ENCODE measurements around the gene ALPL. TPM values are rescaled to one million over a fixed set of nuclear protein-coding genes. Genes with fewer than 3 reads are reported as not detected.

The ALPL gene
- total RNA-seq, 1 donor from 2014 or later, result not detected

- DNase-seq (ENCODE audit: low read depth in 2 of 2), result no peak
Measured at GRCh38 chr1:21598417-21598816, 89.2 kb downstream of the ALPL start.

DNA sequence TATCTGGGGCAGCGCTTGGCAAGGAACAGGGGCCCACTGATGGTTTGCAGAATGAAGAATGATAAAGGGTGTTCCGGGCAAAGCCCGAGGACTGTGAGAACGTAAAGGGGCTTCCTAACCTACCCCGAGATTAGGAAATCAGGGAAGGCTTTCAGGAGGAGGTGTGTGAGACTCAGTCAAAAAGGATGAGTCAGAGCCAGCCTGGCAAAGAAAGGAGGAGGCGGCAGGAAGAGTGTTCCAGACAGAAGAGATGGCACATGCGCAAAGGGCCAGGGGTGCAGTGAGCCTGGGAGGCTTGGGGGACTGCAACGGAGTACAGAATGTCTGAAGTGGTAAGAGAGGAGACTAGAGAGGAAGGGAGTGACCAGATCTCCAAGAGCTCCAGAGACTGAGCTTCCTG, 89.7 kb downstream of the ALPL start:
- DNase-seq (ENCODE audit: low read depth in 2 of 2), result no peak

- DNase-seq (ENCODE audit: low read depth in 2 of 2), result no peak
Measured at GRCh38 chr1:21599402-21599801, 90.2 kb downstream of the ALPL start.

- DNase-seq (ENCODE audit: low read depth in 2 of 2), result no peak
Measured at GRCh38 chr1:21601278-21602048, 92.2 kb downstream of the ALPL start.

GRCh38 chr1:21603177-21604138, 94.2 kb downstream of the ALPL start:
- no peak for DNase-seq (ENCODE audit: low read depth in 2 of 2)

GRCh38 chr1:21604208-21604957, 95.2 kb downstream of the ALPL start:
- peak; percentile 12 to 57 for DNase-seq (ENCODE audit: low read depth in 2 of 2)

- no peak for DNase-seq (ENCODE audit: low read depth in 2 of 2)
Measured at GRCh38 chr1:21605012-21605715, 95.9 kb downstream of the ALPL start.

GRCh38 chr1:21605964-21606705, 96.9 kb downstream of the ALPL start:
- DNase-seq (ENCODE audit: low read depth in 2 of 2), result no peak

GRCh38 chr1:21607549-21608529, 98.6 kb downstream of the ALPL start:
- DNase-seq (ENCODE audit: low read depth in 2 of 2), result peak; percentile 85 to 88

DNA sequence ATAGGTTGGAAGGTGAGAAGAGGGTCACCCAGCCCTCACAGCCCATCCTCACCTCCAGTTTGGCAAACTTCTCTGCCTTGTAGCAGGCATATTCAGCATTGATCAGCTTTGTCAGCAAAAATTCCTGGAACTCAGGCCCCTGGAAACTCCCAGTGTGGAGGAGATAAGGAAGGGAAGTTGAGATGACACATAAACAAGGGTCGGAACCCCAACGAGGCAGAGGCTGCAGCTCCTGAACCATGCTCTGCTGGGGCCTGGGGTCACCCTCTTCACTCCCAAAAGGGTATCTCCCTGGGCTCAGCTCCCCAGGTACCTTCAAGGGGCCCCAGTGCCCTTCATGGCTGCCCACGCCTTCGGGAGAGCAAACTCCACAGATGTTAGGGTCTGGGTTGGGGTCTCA, 99.6 kb downstream of the ALPL start:
- DNase-seq (ENCODE audit: low read depth in 2 of 2), result no peak

DNA sequence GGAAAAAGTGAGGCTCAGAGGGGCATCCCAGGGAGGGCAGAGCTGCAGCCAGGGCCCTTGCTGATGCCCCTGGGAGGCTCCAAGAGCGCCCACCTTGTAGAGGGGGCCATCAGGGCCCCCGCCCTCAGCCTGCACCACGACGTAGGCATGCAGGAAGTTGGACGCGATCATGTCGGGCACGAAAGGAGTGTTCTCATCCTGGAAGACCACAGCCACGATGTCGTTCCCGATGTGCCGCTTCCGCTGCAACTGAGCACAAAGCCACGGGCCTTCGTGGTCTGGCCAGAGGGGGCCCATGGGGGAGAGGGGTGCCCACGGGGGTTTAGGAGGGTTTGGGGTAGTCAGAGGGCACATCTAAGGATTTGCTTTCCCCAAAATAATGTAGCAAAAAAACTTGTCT, 100.8 kb downstream of the ALPL start:
- no peak for DNase-seq (ENCODE audit: low read depth in 2 of 2)

DNA sequence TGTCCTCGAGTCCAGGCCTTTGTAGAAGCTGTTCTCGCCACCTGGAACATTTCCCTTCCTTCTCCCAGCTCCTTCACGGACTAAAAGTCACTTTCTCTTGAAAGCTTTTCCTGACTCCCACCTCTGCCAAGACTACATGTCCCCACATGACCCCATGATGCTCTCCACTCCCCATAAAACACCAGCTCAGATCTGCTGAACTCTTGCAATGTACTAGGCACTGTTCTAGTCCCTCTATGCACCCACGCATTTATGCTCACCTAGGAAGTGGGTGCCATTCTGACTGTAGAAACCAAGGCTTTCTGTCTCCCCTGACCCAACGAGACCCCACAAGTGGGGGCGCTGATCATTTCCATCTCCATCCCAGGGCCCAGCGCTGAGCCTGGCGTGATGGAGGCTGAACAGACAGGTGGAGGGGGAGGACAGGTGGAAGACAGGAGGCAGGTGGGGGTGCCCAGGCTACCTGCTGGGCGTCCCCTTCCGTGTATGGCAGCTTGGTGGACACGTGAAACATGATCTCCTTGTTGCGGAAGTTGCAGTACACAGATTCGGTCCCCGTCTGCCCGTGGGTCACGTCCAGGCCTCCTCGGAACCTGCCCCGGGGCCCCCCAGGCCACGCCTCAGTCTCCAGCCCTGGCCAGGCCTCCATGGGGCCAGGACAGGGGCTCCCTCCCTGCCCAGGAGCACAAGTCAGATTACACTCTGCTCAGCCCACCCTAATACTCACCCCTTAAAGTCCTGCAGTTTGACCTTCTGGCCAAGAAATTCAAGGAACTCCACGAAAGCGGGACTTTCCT, 102.0 kb downstream of the ALPL start:
- no peak for DNase-seq (ENCODE audit: low read depth in 2 of 2)

DNA sequence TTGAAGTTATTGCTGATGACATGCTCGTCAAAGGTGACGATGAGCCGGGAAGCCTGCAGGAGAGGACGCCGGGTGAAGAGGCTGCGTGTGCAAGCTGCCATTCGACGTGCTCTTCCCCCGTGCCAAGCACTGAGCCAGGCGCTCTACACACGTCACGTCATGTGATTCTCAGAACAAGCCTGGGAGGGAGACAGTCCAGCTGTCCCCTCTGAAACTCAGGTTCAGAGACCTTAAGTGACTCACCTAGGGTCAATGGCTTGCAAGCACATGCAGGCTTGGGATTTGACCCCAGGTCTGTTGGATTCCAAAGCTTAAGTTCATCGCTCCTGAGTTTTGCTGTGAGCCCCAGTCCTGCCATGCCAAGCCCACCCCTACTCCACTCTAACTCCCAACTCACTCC, 102.8 kb downstream of the ALPL start:
- DNase-seq (ENCODE audit: low read depth in 2 of 2), result no peak

- DNase-seq (ENCODE audit: low read depth in 2 of 2), result no peak
Measured at GRCh38 chr1:21613072-21613867, 104.0 kb downstream of the ALPL start.

DNA sequence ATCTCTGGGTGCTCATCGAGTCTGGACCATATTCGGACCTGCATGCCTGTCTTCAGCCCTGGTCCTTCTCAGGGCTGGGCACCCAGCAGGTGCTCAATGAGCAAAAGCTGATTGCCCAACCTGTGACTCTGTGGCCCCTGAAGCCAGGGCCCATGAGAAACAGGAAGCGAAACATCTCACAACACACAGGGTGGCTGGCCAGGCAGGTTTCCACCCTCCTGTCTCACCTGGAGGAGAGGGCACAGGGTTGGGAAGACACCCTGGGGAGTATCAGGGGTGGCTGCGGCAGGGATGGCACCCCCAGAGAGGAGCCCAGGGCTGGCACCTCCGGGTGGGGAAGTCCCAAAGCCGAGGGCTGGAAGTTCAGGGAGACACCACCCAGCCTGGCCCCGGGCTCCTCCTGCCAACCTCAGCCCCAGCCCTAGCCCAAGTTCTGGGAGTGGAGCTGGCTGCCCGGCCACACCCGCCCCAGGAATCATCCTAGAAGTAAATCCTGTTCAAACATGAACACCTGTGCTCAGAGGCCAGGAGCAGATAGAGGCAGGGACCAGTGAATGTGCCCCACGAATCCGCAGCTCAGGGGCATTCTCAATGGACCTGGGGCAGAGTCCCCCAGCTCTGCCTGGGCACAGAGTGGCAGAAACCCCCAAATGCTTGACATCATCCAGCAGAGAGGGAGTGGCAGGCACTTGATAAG, 105.3 kb downstream of the ALPL start:
- no peak for DNase-seq (ENCODE audit: low read depth in 2 of 2)

GRCh38 chr1:21616372-21616771, 107.1 kb downstream of the ALPL start:
- no peak for DNase-seq (ENCODE audit: low read depth in 2 of 2)

DNA sequence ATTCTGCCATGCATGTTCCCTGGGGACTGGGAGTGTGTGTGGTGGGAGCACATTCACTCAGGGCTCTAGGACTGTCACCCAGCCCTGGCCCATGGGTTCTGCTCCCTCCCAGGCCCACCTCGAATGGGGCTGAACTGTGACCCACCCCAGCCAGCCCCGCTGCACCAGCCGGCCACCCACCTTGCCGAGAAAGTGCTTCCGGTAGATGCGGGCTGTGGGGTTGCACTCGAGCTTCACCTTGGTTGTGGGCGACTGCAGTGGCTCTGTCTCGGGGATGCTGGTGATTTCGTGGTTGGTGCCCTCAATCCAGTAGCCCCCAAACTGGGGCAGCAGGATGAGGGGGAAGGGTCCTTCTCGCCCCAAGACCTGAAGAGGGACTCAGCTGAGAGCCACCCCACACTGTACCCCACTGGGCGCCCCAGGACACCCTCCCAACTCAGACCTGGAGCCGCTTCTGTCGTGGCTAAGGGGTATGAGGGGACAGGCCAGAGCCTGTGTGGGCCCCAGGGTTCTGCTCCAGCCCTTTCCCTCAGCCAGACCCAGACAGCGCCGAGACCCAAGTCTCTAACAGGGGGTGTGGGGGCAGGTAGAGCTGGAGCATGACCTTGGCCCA, 108.0 kb downstream of the ALPL start:
- DNase-seq (ENCODE audit: low read depth in 2 of 2), result no peak

Data from lung microvascular endothelial cell (primary cell).